SK-N-SH (cell line): ENCODE results near the gene HECTD2.

Experiments used
- EZH2phosphoT487 ChIP-seq: fragments of 200-600 bp; sonication (generic); IDR thresholded peaks from 2 replicates; pipeline ENCODE4 v1.6.1; 2017; ENCODE audit warnings: low read depth, mixed run types, mild to moderate bottlenecking, antibody characterized with exemption, moderate library complexity, borderline replicate concordance
- NFIC ChIP-seq: IDR thresholded peaks from 2 replicates; pipeline ENCODE4 v1.4.0; 2012; ENCODE audit warnings: borderline replicate concordance
- NRF1 ChIP-seq: IDR thresholded peaks from 2 replicates; pipeline ENCODE4 v1.6.1; 2012; ENCODE audit warnings: low read depth, mild to moderate bottlenecking, low read length
- RCOR1 ChIP-seq: fragments of 150-350 bp; IDR thresholded peaks from 2 replicates; pipeline ENCODE4 v1.6.1; 2017; ENCODE audit warnings: antibody characterized with exemption, low read length
- RXRA ChIP-seq: IDR thresholded peaks from 2 replicates; pipeline ENCODE4 v1.4.0; 2012; ENCODE audit warnings: low read depth, mild to moderate bottlenecking, borderline replicate concordance
- USF2 ChIP-seq: fragments of 150-350 bp; IDR thresholded peaks from 2 replicates; pipeline ENCODE4 v1.6.1; 2017; ENCODE audit warnings: antibody characterized with exemption, low read length, low read depth, borderline replicate concordance

GRCh38 chr10:91479583-91479982 lies 69.4 kb downstream of the HECTD2 start:
- no peak for TF ChIP-seq NFIC
- no peak for TF ChIP-seq NRF1
- no peak for TF ChIP-seq RCOR1
- no peak for TF ChIP-seq EZH2phosphoT487
- TF ChIP-seq RXRA = no peak
- TF ChIP-seq USF2 = no peak
